Caco-2 (cell line): Measurements from ENCODE around the gene GDF7. TPM values are rescaled to one million over a fixed set of nuclear protein-coding genes. Genes with fewer than 3 reads are reported as not detected.

Experiments used
- BruUV-seq: library from RNA; stranded (reverse); fragments of 400-500 nt; replicated peaks from 2 replicates; lab custom pipeline; 2021; lab: Mats Ljungman, UMichigan
- CTCF ChIA-PET: fragments of 300-600 bp; sonication (Branson Sonifier 250); formaldehyde crosslinking; loops from one replicate; lab custom pipeline; 2022; ENCODE audit warnings: antibody characterized with exemption; lab: Charles Lee
- POLR2A ChIA-PET: fragments of 300-600 bp; sonication (Branson Sonifier 250); formaldehyde crosslinking; loops from one replicate; lab custom pipeline; 2022; ENCODE audit warnings: antibody characterized with exemption; lab: Charles Lee
- DNase-seq, 2 experiments: peaks; one replicate each; pipeline versions ENCODE4 v3.0.0 to v3.0.0-alpha.2; 2020 to 2022
- H3K27me3 ChIP-seq: replicated peaks from 2 replicates; pipeline ENCODE4 v1.6.0; 2011; ENCODE audit warnings: low read length; ENCODE audit not compliant: control insufficient read depth, insufficient read depth
- H3K36me3 ChIP-seq: 2 replicates; pipeline ENCODE4 v1.5.1; 2011; ENCODE audit warnings: low read length; ENCODE audit not compliant: control insufficient read depth, insufficient read depth
- H3K4me1 ChIP-seq: fragments of 250-450 bp; sonication (Bioruptor Pico); 2 replicates; pipeline ENCODE4 v1.5.1; 2020; ENCODE audit warnings: mild to moderate bottlenecking
- H3K4me3 ChIP-seq: 2 replicates; pipeline ENCODE4 v1.5.1; 2011; ENCODE audit warnings: low read depth, mild to moderate bottlenecking, control low read depth, low read length
- H3K9me3 ChIP-seq: fragments of 250-450 bp; sonication (Bioruptor Pico); 2 replicates; pipeline ENCODE4 v1.5.1; 2020; ENCODE audit warnings: mild to moderate bottlenecking, moderate library complexity
- H3K27ac Mint-ChIP-seq: one replicate; pipeline ENCODE4 v1.8.0; 2022; ENCODE audit warnings: mixed read lengths; ENCODE audit not compliant: unreplicated experiment
- H3K27me3 Mint-ChIP-seq: one replicate; pipeline ENCODE4 v1.8.0; 2022; ENCODE audit warnings: mixed read lengths; ENCODE audit not compliant: insufficient read depth, unreplicated experiment
- H3K36me3 Mint-ChIP-seq: one replicate; pipeline ENCODE4 v1.8.0; 2022; ENCODE audit warnings: mild to moderate bottlenecking, mixed read lengths; ENCODE audit not compliant: insufficient read depth, unreplicated experiment
- H3K4me1 Mint-ChIP-seq: one replicate; pipeline ENCODE4 v1.8.0; 2022; ENCODE audit warnings: low read depth, mixed read lengths; ENCODE audit not compliant: unreplicated experiment
- H3K4me3 Mint-ChIP-seq: one replicate; pipeline ENCODE4 v1.8.0; 2022; ENCODE audit warnings: mild to moderate bottlenecking, moderate library complexity, mixed read lengths; ENCODE audit not compliant: unreplicated experiment
- H3K9me3 Mint-ChIP-seq: one replicate; pipeline ENCODE4 v1.8.0; 2022; ENCODE audit warnings: mixed read lengths; ENCODE audit not compliant: unreplicated experiment
- CTCF ChIP-seq, 2 experiments: fragments of 200-600 bp in 1 of 2; IDR thresholded peaks; 1 replicate in 1 of 2; 2 replicates in 1 of 2; pipeline versions ENCODE4 v1.5.1 to v1.8.0; 2011 to 2022; ENCODE audit warnings: antibody characterized with exemption in 1 of 2, control low read depth in 1 of 2, inconsistent platforms in 1 of 2, low read depth in 1 of 2, low read length in 1 of 2, mild to moderate bottlenecking in 1 of 2, moderate library complexity in 1 of 2; ENCODE audit not compliant: insufficient read depth in 1 of 2, severe bottlenecking in 1 of 2, unreplicated experiment in 1 of 2
- intact Hi-C: fragments of 100-400 bp; cut with micrococcal nuclease; formaldehyde crosslinking; loops from one replicate; pipeline ENCODE4 v1.10.0; 2022; ENCODE audit not compliant: unreplicated experiment
- total RNA-seq: library from RNA; stranded (reverse); gene quantifications from 2 replicates; pipeline ENCODE4 v1.2.3, GENCODE V29; 2022

GDF7 gene
- total RNA-seq, 1 experiment from 2014 or later = 1.7 TPM

- intact Hi-C loops = loop anchor here (1.0 kb wide), 1 partner anchor 7 kb away; no protein-coding TSS in a partner anchor
- H3K4me3 ChIP-seq = no peak overlapping the region
- ChIA-PET POLR2A (no interaction called here), CTCF (interaction anchor here (3.5 kb wide), 1 partner anchor 7 kb away, joined by 72 read pairs; no protein-coding TSS in a partner anchor)
- Mint-ChIP-seq H3K4me1 (no peaks in the 10 kb centered on the region), H3K9me3 (no peaks in the 10 kb centered on the region), H3K27me3 (peaks cover 4% of the 10 kb centered on the region), H3K27ac (no peak overlapping the region), H3K4me3 (no peak overlapping the region), H3K36me3 (peaks cover 17% of the 10 kb centered on the region)
- 0 out of 2 replicates have a peak, but pooled peaks cover 12% of the 10 kb centered on the region for H3K4me1 ChIP-seq
- H3K9me3 ChIP-seq = no peaks in the 10 kb centered on the region
- H3K27me3 ChIP-seq = no peaks in the 10 kb centered on the region; the same call in 1 of the 2 replicates
- BruUV-seq = no TSS peak
- no peaks in the 10 kb centered on the region for H3K36me3 ChIP-seq
- TF ChIP-seq CTCF (IDR thresholded peaks at IDR 0.05; ENCODE audit: insufficient read depth in 1 of 2, low read depth in 1 of 2, low read length in 1 of 2, severe bottlenecking in 1 of 2, unreplicated experiment in 1 of 2) = no peak
- DNase-seq = no peak
These were observed 2.0 kb downstream of the GDF7 start for GRCh38 chr2:20668871-20669475.

DNA sequence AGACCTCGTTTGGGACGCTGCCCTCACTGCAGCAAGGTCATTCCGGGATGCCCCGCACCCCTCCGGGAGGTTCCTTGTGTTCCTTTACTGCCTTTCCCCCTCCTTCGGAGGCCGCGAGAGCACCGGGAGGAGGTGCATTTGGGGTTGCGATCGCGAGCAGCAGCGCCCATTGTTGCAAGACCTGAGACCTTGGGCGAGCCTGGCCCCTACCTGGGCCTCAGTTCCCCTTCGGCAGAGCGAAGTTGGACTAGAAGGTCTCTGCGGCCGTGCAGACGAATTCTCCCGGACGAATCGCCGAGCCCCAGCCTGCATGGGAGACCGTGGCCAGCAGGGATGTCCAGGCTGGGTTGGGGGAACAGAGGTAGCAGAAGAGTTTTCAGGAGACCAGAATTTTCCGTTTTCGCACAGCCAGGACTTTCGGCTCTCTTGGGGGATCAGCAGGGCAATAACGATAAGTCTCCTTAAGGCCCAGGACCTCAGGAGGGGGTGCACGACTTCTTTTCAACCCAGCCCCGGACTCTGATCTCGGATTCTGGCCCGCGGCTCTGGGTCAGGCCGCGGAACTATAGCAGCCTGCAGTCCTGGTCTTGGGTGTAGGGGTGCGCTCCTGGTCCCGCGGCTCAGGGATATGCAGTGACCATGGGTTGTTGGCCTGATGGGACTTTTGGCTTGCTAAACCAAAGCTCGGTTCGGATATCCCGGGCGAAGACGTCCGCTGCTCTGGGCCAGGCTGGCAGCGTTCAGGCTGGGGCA lies 2.8 kb downstream of the GDF7 start:
- intact Hi-C loops = no loop called here
- Histone ChIP-seq H3K4me3 (no peak overlapping the region), H3K4me1 (peaks cover 12% of the 10 kb centered on the region; the same call in 1 of the 2 replicates), H3K27me3 (no peaks in the 10 kb centered on the region; the same call in 1 of the 2 replicates), H3K9me3 (no peaks in the 10 kb centered on the region), H3K36me3 (no peaks in the 10 kb centered on the region)
- POLR2A ChIA-PET = no interaction called here
- no TSS peak for BruUV-seq
- DNase-seq = no peak
- H3K27ac Mint-ChIP-seq = no peak overlapping the region
- peaks cover 4% of the 10 kb centered on the region for H3K4me1 Mint-ChIP-seq
- peaks cover 4% of the 10 kb centered on the region for H3K27me3 Mint-ChIP-seq
- peaks cover 20% of the 10 kb centered on the region for H3K36me3 Mint-ChIP-seq
- no peak for TF ChIP-seq CTCF (IDR thresholded peaks at IDR 0.05; ENCODE audit: insufficient read depth in 1 of 2, low read depth in 1 of 2, low read length in 1 of 2, severe bottlenecking in 1 of 2, unreplicated experiment in 1 of 2)
- H3K4me3 Mint-ChIP-seq = no peak overlapping the region
- H3K9me3 Mint-ChIP-seq = no peaks in the 10 kb centered on the region
- CTCF ChIA-PET = interaction anchor here (0.8 kb wide), 1 partner anchor 15 kb away, joined by 4 read pairs; no protein-coding TSS in a partner anchor

DNA sequence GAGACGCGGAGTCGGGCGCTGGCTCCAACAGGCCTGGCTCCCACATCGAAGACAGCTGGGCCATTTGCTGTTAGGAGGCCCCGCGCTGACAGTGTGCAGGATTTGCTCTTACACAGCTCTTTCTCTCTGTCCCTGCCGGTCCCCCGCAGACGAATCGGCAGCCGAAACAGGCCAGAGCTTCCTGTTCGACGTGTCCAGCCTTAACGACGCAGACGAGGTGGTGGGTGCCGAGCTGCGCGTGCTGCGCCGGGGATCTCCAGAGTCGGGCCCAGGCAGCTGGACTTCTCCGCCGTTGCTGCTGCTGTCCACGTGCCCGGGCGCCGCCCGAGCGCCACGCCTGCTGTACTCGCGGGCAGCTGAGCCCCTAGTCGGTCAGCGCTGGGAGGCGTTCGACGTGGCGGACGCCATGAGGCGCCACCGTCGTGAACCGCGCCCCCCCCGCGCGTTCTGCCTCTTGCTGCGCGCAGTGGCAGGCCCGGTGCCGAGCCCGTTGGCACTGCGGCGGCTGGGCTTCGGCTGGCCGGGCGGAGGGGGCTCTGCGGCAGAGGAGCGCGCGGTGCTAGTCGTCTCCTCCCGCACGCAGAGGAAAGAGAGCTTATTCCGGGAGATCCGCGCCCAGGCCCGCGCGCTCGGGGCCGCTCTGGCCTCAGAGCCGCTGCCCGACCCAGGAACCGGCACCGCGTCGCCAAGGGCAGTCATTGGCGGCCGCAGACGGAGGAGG lies 3.5 kb downstream of the GDF7 start:
- intact Hi-C loops = no loop called here
- Mint-ChIP-seq H3K4me3 (no peak overlapping the region), H3K27me3 (no peaks in the 10 kb centered on the region), H3K27ac (no peak overlapping the region), H3K36me3 (peaks cover 24% of the 10 kb centered on the region), H3K9me3 (no peaks in the 10 kb centered on the region), H3K4me1 (peaks cover 12% of the 10 kb centered on the region)
- POLR2A ChIA-PET = no interaction called here
- Histone ChIP-seq H3K4me1 (peaks cover 19% of the 10 kb centered on the region), H3K27me3 (no peaks in the 10 kb centered on the region; the same call in 1 of the 2 replicates), H3K36me3 (no peaks in the 10 kb centered on the region), H3K9me3 (no peaks in the 10 kb centered on the region), H3K4me3 (no peak overlapping the region)
- no peak for DNase-seq
- no TSS peak for BruUV-seq
- TF ChIP-seq CTCF (IDR thresholded peaks at IDR 0.05; ENCODE audit: insufficient read depth in 1 of 2, low read depth in 1 of 2, low read length in 1 of 2, severe bottlenecking in 1 of 2, unreplicated experiment in 1 of 2) = no peak
- CTCF ChIA-PET = interaction anchor here (0.8 kb wide), 1 partner anchor 15 kb away, joined by 4 read pairs; no protein-coding TSS in a partner anchor
